HG03457 (cell line): ENCODE results near the gene SLC17A8.
A peak's percentile ranks its signal among the peaks of the same experiment; 100 is the strongest.
"Not testable (repeated sequence)": the region's sequence is repeated elsewhere in the genome, so short reads cannot be mapped to it uniquely, and the experiment has no call there.

ENCODE experiments used
- ATAC-seq: cut with Tn5 transposase; IDR thresholded peaks from one replicate; pipeline ENCODE4 v1.9.1; 2021; ENCODE audit warnings: moderate number of reproducible peaks; ENCODE audit not compliant: unreplicated experiment

Gene SLC17A8

DNA sequence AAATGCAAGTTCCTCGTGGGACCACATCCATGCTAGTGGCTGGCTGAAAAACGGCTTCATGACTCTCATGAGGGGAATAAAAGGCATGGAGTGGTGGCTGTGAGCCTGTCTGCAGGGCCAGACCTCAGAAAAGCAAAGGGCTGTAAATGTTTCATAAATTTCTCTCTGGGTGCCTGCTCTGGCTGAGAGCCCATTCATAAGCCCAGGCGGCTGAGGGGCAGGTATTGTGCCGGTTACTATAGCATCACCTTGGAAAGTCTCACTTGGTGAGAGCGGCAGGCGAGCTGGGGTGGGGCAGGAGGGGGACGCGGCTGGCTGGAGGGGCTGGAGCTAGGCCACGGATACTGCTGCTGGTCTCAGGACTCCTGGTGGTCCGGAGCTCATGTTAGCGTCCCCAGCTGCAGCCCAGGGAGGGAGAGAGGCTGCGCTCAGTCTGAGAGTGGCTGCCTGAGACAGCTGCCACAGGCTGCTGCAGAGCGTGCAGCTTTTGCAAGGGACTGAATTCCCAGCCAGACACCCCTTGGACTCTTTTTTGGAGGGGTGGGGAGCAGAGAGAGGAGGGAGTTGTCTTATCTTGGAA lies at the start of gene SLC17A8:
TSS of gene SLC17A8 (plus strand) at position 431 of the 580 bp plus-strand sequence. CDS start 318 bp downstream, outside the sequence.
- no peak for ATAC-seq

DNA sequence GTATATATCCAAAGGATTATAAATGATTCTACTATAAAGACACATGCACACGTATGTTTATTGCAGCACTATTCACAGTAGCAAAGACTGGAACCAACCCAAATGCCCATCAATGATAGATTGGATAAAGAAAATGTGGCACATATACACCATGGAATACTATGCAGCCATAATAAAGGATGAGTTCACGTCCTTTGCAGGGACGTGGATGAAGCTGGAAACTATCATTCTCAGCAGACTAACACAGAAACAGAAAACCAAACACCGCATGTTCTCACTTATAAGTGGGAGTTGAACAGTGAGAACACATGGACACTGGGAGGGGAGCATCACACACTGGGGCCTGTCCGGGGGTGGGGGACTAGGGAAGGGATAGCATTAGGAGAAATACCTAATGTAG lies 48.7 kb upstream of the SLC17A8 start:
- ATAC-seq, result not testable (repeated sequence)

DNA sequence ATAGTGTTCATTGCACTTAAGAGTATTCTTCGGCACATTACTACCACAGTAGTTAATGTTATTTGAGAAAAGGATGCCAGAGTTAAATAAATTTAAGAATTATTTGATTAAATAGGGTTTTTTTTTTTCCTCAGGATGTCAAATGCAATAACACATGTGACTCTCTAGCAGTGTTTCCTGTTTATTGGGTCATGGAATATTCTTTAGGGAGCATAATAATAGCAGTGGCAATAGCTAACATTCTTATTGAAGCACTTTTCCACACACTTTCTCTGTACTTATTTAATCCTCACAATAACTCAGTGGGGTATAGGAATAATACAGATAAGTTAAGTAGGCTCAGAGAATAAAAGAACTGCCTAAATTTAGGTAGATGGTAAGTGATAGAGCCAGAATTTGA lies 45.6 kb upstream of the SLC17A8 start:
- no peak for ATAC-seq

DNA sequence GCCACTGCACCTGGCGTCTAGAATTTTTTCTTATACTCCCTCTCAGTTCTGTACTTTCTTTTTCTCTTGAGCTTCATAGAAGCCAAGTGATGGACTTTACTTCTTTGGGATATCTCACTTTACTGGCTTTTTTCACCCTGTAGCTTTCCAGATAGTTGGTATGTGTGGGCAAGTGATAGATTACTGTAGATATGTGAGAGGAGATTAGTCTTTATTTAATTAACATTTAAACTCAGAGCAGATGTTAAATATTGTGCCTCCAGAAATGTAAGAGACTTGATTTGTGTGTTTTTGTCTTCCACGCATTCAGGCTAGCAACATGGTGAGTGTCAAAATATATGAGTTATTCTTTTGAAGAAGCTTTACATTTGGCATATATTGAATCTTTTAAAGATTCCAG lies 39.5 kb upstream of the SLC17A8 start:
- ATAC-seq, result no peak

DNA sequence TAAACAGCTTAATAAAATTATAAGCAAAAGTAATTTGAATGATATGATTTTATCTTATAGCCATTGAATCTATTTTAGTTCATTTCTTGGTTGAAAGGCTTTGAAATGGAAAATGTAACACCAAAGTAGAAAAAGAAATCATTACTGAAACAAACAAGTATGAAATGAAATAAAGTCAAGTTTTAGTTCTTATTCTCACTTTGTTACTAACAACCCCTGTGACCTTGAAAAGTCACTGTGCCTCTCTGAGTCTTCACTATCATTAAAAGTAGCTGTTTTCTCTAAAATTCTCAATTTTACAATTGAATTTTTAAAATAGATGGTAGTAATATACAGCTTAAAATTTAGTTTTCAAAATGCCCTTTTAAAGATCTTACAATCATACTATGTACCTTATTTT lies 32.4 kb upstream of the SLC17A8 start:
- ATAC-seq, result no peak

DNA sequence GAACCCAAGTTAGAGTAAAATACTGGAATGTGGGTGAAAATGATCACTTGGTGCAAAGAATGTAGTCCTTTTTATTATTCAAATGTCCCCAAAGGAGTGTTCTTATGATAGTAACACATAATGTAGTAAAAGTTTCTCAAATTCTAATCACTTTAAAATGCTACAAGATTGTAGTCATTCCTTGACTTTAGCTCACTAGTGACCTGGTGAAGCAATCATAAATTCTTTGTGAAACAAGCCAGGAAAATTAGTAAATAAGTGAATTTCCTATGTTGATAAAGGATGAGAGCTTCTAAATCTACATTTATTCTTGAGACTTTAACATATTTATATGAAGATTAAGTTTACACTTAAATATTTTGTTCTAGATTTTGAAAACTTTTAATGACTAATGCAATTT lies 30.7 kb upstream of the SLC17A8 start:
- no peak for ATAC-seq

DNA sequence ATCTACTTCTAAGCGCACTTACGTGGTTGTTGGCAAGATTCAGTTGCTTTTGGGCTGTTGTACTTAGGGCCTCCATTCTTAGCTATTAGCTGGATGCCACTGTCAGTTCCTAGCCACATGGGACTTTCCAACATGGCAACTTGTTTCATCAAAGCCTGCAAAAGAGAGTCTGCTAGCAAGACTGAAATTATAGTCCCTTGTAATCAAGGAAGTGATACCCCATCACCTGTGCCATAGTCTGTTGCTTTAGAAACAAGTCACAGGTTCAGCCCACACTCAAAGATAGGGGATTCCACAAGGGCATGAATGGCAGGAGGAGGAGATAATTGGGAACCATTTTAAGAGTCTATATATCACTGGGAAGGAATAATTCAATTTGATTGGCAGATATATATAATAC lies 27.1 kb upstream of the SLC17A8 start:
- ATAC-seq, result peak; percentile 86

DNA sequence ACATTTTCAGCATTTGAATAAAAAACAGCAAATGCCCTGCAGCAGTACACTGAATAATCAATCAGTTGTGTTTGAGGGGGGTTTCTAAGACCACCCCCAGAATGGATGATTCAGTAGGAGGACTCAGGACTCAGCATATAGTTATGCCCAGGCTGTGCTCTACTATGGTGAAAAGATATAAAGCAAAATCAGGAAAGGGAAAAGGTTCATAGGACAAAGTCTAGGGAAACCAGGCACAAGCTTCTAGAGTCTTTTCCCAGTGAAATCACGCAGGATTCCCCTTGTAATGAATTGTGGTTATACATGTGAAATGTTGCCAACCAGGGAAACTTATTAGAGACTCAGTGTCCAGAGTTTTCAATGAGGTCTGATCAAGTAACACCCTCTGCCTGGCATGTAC lies 25.0 kb upstream of the SLC17A8 start:
- no peak for ATAC-seq

DNA sequence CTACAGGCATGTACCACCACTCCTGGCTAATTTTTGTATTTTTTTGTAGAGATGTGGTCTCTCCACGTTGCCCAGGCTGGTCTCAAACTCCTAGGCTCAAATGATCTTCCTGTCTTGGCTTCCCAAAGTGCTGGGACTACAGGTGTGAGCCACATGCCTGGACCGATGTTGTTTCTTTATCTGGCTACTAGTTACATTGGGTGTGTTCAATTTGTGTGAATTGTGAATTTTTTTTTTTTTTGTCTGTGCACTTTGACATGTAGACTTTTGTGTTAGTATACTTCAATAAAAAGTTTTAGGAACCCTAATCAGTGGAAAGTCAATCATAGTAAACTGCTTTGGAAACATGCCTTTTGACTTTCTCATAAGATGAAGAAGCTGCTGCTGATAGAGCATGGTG lies 24.0 kb upstream of the SLC17A8 start:
- ATAC-seq, result no peak

DNA sequence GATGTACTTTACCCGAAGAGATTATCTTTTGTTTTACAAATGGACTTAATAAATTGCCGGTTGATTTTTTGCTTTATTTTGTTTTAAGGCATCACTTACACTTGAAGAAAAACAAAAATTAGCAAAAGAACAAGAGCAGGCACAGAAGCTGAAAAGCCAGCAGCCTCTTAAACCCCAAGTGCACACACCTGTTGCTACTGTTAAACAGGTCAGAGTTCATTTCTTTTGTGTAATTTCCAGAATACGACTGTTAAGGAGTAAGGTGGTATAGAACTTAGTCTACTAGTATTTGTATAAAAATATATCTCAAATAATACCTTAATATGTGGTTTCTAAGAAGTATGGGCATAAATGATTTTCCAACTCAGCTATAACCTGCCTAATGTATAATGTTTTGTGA lies 19.6 kb upstream of the SLC17A8 start:
- ATAC-seq, result no peak

DNA sequence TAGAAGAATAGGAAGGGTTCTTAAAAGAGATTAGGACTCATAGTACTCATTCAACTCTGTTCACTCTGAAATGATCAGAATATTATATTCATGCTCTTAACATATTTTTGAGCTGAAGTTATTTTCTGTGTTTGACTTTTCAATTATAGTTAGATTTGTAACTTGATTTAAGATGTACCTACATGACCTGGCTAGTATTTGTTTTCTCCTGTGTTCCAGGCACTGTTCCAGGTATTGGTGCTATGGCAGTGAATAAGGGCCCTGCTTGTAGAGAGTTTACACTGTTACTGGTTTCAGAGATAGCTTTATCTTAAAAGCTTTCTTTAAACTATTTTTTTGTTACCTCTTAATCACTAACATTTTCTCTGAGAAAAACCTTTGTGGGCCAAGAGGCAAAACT lies 19.1 kb upstream of the SLC17A8 start:
- no peak for ATAC-seq

DNA sequence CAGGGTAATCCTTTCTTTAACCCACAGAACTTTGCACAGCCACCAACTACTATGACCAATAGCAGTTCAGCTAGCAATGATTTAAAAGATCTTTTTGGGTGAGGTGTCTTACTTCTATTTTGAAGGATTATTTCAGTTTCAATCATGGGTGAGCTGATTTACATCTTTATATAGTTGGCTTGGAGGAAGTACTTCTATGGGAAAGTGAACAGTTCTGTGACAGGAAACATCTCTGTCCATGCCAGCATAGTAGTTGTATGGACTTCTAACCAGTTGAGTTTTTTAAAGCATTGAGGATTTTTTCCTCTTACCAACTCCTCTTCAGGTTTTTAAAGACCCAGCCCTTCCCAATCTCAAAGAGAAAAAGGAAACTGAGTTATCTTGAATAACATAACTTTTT lies 17.8 kb upstream of the SLC17A8 start:
- no peak for ATAC-seq

DNA sequence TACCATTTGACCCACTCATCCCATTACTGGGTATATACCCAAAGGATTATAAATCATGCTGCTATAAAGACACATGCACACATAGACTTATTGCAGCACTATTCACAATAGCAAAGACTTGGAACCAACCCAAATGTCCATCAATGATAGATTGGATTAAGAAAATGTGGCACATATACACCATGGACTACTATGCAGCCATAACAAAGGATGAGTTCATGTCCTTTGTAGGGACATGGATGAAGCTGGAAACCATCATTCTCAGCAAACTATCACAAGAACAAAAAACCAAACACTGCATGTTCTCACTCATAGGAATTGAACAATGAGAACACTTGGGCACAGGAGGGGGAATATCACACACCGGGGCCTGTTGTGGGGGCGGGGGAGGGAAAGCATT lies 14.0 kb upstream of the SLC17A8 start:
- not testable (repeated sequence) for ATAC-seq

DNA sequence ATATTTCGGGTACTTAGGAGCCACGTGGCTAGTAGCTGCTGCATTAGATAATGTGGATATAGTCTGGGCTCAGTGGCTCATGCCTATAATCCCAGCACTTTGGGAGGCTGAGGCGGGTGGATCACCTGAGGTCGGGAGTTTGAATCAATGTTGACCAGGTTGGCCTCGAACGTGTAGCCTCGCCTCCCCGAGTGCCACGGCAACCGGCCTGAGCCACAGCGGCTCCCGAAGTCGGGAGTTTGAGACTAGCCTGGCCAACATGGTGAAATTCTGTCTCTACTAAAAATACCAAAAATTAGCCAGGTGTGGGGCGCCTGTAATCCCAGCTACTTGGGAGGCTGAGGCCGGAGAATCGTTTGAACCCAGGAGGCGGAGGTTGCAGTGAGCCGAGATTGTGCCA lies 12.5 kb upstream of the SLC17A8 start:
- ATAC-seq, result not testable (repeated sequence)

DNA sequence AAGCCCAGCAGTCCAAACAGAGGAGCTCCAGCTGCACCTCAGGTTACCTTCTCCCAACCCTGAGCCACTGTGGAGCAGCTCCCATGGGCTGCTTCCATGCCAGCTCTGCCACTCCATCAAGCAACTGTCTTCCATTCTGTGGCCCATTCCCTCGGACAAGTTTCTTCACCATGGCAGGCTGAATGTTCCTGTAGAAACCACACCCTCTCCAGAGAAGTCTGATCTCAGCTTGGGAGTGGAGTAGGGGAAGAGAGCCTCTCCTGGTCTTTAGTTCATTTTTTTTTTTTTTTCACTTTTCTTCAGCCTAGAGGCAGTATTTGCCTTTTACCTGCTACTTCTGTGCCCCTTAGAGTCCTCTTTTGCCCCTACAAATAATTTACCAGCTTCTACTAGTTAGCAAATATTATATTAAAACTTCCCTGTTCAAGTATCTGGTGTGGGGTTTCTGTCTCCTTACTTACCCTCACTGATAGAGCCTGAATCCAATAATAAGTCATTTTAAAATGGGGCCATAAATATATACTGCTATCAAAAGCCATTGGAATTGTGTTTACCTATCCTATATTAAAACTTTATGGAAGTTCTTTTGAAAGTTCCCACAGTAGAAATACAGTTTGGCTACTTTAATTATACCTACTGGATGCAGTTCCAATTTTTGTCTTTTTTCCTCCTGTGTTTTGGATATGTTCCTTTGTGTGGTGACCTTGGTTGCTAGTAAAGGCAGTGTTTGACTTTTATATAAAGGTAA lies 11.7 kb upstream of the SLC17A8 start:
- no peak for ATAC-seq

DNA sequence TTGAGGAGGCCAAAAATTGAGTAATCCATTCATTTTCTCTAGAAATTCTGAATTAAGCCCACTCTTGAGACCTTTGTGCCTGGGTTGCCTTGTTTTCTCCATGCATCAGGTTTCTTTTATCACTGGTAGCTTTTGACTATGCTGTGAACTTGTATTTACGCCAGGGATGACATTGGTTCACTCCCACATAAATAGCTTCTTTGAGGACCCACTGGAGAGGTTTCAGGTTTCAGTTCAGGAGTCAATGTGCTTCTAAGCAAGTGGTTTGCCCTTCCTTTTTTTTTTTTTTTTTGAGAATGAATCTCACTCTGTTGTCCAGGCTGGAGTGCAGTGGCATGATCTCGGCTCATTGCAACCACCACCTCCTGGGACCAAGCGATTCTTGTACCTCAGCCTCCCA lies 10.2 kb upstream of the SLC17A8 start:
- no peak for ATAC-seq

DNA sequence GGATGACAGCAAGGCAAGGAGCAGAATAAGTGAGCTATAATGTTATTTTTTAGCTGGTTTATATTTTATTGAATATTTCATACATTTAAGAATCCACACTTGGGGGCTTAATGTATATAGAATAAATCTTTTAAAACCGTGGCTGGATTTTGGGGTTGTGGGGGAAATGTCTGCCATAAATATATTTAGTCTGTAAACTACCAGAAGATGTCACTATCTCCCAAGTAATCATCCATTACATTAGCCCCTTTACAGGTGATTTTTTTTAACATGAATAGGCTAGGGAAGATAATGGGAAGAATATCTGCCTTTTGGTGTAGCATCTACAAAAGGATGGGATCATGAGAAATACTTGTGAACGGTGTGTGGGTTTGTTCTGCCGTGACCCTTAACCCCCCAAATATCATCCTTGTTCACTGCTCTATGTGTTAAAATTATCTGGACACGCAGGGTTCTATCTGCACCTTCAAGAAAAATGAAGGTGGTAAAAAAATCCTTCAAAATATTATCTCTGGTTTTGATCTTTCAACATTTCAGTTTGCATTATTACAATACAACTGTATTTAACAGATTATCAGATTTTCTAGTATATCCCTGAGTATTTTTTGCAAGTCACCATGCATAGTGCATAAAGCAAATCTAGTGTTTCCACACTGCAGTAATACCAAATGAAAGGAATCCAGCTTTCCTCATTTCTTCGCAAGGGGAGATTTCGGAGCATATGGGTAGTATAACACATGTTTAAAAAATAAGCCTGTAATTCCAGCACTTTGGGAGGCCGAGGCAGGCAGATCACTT lies 8.0 kb upstream of the SLC17A8 start:
- ATAC-seq, result no peak

DNA sequence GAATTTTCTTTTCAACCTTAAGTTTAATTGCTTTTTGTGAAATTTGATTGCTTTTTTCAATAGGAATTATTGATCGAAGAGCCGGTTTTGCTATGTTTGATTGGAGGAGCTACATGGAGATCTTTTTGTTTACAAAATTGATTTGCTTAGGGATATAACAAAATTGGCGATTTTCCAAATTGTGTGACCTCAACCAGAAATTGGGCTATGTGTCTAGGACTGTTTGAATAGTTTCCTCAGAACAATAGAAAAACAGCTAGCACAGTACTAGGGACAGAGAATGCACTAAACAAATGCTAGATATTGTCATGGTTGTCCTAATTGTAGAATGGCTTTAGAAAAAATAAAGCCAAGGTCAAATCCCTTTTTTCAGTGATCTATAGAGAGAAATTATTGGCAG lies 2.4 kb downstream of the SLC17A8 start:
- no peak for ATAC-seq

DNA sequence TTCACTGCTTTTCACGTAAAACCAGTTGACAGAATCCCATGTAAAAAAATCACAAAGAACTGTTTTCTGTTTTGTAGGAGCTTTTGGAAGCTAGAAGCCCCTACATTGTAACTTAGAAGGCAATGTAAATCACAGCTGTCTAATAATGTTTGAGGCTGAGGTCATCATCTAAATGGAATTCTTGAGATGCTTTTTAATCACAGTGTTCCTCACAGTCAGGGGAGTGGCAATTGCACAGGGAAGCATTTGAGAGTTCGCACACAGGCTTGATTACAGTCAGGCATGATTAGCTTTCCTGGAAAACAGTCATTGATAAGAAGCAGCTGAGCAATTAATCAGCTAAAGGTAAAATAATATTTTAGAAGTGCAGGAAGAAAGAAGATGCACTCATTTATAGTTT lies 2.9 kb downstream of the SLC17A8 start:
- ATAC-seq, result no peak

DNA sequence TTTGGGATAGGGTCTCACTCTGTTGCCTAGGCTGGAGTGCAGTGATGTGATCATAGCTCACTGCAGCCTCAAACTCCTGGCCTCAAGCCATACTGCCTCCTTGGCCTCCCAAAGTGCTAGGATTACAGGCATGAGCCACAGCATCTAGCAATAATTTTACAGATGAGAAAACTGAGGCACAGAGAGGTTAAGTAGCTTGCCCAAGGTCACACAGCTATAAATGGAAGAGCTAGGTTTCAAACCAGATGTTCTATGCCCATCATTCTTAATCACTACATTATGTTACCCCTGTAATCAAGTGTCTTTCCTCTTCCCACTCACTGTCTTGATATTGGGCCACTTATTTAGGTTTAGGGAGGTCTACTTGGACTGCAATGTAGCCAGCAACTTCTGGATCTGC lies 3.6 kb downstream of the SLC17A8 start:
- ATAC-seq, result no peak

DNA sequence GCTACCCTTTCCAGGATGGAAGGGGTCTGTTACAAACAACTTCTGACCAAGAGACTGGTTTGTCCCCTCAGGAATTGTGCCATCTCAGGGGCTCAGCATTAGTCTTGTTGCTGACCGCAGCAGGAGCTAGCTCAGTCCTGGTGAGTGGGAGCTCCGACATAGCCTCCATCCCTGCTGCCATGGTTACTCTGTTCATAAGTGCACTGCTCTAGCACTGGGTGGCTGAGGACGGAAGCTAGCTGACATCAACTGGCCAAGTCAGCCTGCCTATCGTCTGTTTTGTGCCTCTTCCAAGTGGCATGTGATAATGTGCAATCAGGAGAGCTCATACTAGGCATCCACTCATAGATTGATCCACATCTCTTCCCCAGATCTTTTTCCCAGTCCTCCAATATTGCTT lies 7.5 kb downstream of the SLC17A8 start:
- no peak for ATAC-seq

DNA sequence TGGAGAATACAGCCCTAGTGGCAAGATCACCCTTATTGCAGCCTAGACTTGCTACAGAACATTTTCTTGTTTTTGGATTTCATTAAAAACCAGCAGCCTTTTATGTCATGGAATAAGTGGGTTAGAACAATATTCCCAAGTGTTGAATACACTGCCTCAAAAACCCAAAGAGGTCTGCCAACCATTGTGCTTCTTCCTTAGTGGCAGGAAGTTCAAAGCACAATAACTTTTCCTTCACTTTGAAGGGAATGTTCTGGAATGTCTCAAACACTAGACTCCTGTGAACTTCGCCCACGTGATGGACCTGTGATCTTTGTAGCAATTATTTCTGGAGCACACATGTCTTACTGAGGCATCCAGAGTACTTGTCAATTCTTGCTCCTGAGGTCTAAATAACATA lies 8.5 kb downstream of the SLC17A8 start:
- ATAC-seq, result no peak
